Measurements from ENCODE around the gene GRIK4.

The GRIK4 gene

GRCh38 chr11:120651396-120651795 is 139.8 kb downstream of the GRIK4 start:
- H3K4me3 ChIP-seq (ENCODE audit: low read depth, low read length), result no peak overlapping the region
- TF ChIP-seq, protein P1, sequence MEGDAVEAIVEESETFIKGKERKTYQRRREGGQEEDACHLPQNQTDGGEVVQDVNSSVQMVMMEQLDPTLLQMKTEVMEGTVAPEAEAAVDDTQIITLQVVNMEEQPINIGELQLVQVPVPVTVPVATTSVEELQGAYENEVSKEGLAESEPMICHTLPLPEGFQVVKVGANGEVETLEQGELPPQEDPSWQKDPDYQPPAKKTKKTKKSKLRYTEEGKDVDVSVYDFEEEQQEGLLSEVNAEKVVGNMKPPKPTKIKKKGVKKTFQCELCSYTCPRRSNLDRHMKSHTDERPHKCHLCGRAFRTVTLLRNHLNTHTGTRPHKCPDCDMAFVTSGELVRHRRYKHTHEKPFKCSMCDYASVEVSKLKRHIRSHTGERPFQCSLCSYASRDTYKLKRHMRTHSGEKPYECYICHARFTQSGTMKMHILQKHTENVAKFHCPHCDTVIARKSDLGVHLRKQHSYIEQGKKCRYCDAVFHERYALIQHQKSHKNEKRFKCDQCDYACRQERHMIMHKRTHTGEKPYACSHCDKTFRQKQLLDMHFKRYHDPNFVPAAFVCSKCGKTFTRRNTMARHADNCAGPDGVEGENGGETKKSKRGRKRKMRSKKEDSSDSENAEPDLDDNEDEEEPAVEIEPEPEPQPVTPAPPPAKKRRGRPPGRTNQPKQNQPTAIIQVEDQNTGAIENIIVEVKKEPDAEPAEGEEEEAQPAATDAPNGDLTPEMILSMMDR (conservative IDR thresholded peaks at IDR 0.05; ENCODE audit: low read depth, low read length), result no peak
- DNase-seq (ENCODE audit: low read depth), result no peak

DNA sequence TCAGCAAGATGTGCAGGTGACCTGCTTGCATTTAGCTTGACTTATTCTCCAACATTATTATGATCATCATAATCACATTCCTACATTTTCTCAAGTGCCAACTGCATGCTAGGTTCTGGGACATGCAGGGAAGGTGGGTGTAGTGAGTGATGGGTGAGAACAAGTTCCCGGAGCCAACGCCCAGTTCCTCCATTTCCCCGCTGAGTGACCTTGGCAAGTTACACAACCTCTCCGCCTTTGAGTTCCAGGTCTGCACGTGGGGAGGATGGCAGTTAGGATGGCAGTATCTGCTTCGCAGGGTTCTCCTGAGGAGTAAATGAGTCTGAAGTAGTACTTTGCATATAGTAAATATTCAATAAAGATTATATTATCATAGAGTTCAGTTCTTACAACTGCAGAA is 140.3 kb downstream of the GRIK4 start:
- DNase-seq (ENCODE audit: low read depth), result no peak
- TF ChIP-seq, protein P1 (conservative IDR thresholded peaks at IDR 0.05; ENCODE audit: low read depth, low read length), result no peak
- H3K4me3 ChIP-seq (ENCODE audit: low read depth, low read length), result no peak overlapping the region

DNA sequence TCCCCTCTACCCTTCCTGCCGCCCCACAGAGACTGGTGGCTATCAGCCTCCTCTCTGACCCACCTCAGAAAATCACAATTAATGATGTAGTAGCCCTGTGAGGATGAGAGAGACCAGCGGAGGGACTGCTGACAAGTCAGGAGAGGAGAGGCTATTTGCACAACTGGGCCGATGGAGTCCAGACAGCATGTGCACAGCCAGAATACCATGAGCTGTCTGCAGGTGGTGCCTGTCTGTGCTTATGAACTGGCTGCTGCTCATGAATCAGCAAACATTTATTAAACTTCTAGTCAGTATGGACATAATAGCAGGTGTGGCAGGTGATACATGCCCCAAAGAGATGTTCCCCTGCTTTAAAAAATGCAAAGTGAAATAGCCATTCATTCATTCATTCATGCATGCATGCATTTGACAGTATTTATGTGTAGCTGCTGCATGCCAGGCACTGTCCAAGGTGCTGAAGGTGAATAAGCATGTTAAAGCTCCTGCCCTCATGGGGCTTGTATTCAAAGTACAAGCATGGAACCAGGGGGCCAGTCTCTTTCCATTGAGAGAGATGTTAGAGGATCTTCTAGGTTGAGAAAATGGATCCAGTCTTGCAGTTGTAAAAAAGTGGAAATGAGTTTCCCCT is 141.3 kb downstream of the GRIK4 start:
- DNase-seq (ENCODE audit: low read depth), result peak; percentile 17
- no peak overlapping the region for H3K4me3 ChIP-seq (ENCODE audit: low read depth, low read length)
- TF ChIP-seq, protein P1 (conservative IDR thresholded peaks at IDR 0.05; ENCODE audit: low read depth, low read length), result no peak

DNA sequence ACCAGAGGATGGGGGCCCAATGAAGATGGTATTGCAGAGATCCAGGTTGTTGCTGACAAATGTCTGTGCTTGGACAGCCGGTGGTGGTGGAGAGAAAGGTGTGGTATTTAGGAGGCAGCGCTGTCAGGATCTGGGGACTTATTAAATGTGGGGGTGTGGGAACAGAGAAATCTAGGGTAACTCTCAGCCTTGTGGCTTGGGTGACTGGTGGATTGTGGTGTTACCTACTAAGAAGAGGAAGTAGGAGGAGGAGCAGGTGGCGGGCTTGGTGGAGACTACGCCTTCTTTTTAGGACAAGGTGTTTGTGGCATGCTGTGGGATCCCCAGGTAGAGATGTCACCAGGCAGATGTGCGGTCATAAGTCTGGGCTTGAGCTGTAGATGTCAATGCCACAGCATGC is 144.0 kb downstream of the GRIK4 start:
- DNase-seq (ENCODE audit: low read depth), result no peak
- TF ChIP-seq, protein P1 (conservative IDR thresholded peaks at IDR 0.05; ENCODE audit: low read depth, low read length), result no peak
- H3K4me3 ChIP-seq (ENCODE audit: low read depth, low read length), result no peak overlapping the region

- no peak overlapping the region for H3K4me3 ChIP-seq (ENCODE audit: low read depth, low read length)
- TF ChIP-seq, protein P1 (conservative IDR thresholded peaks at IDR 0.05; ENCODE audit: low read depth, low read length), result no peak
- no peak for DNase-seq (ENCODE audit: low read depth)
Measured at GRCh38 chr11:120657306-120658070, 145.9 kb downstream of the GRIK4 start.

DNA sequence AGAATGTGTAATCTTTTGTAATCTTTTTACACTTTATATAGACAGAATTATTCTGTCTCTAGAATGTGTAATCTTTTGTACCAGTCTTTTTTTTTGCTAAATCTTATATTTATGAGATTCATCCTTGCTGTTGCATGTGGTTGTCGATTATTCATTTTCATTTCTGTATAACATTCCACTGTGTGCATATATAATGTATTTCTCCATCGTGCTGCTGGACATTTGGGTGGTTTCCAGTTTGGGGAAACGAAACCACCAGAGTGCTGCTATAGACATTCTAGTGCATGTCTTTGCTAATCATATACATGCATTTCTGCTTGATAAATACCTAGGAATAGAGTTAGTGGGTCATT is 146.5 kb downstream of the GRIK4 start:
- no peak overlapping the region for H3K4me3 ChIP-seq (ENCODE audit: low read depth, low read length)
- no peak for DNase-seq (ENCODE audit: low read depth)
- TF ChIP-seq, protein P1 (conservative IDR thresholded peaks at IDR 0.05; ENCODE audit: low read depth, low read length), result no peak

DNA sequence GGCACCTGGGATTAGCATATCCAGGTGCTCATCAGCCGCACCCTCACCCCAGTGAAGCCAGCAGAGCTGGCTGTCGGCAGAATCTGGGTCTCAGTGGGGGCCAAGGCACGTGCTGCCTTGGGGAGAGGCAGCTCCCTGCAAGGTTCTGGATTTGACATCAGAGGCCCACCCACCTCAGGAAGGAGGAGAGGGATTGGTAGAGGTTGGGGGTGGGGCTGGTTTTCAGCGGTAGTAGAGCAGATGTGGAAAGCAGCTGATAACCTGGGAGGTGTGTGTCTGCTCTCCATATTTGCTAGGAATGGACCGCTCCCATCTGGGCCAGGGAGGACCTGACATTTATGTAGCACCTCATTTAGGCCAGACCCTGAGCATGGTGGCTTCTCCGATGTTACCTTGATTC is 147.5 kb downstream of the GRIK4 start:
- DNase-seq (ENCODE audit: low read depth), result no peak
- TF ChIP-seq, protein P1 (conservative IDR thresholded peaks at IDR 0.05; ENCODE audit: low read depth, low read length), result no peak
- no peak overlapping the region for H3K4me3 ChIP-seq (ENCODE audit: low read depth, low read length)

Measured in choroid plexus epithelial cell (primary cell).